Left colon (tissue), 2 donors: ENCODE data around the gene EPS15. TPM values are rescaled to one million over a fixed set of nuclear protein-coding genes. Genes with fewer than 3 reads are reported as not detected.
A peak's percentile ranks its signal among the peaks of the same experiment; 100 is the strongest.

Experiments used
- ATAC-seq: fragments of 200-7000 bp; cut with Tn5 transposase; one replicate; pipeline ENCODE4 v1.9.1; 2020; ENCODE audit warnings: mild to moderate bottlenecking, moderate library complexity
- DNase-seq, 2 donors: peaks; one replicate each; pipeline ENCODE4 v3.0.0-alpha.2; 2020
- intact Hi-C, 2 donors: fragments of 100-400 bp; cut with DNase I in 1 of 2; cut with micrococcal nuclease in 1 of 2; formaldehyde crosslinking; loops; one replicate each; pipeline versions ENCODE4 v1.11.2 to v1.14.0; 2022; cut with DNase I, micrococcal nuclease
- total RNA-seq, 2 donors: library from RNA; stranded (reverse); fragmentation: NEBNext Ultra II Directional; extraction: Animal tissue kit (Norgen Biotek cat#: 25700); gene quantifications; one replicate each; pipeline ENCODE4 v1.2.1, GENCODE V29; 2021
- donor health status: DM: no; HTN: no; CAD: no.
- donor health status: DM: yes; HTN: yes; CAD: no.

The EPS15 gene
- total RNA-seq, 2 donors from 2014 or later: 48.7 to 55.6 TPM

- DNase-seq (no peak), ATAC-seq (no peak)
- intact Hi-C loops: no loop called here
Measured at GRCh38 chr1:51354416-51354815, 164.7 kb downstream of the EPS15 start.

- ATAC-seq (no peak), DNase-seq (no peak)
- intact Hi-C loops: no loop called here
Measured at GRCh38 chr1:51351907-51352306, 167.2 kb downstream of the EPS15 start.

GRCh38 chr1:51349862-51350261, 169.2 kb downstream of the EPS15 start:
- ATAC-seq: no peak
- intact Hi-C loops: no loop called here

GRCh38 chr1:51348147-51348527, 170.9 kb downstream of the EPS15 start:
- no peak for DNase-seq
- intact Hi-C loops: no loop called here
- ATAC-seq: no peak

More at GRCh38 chr1:51349862-51350261, 169.2 kb downstream of the EPS15 start:
- DNase-seq: no peak

- intact Hi-C loops: no loop called here
Measured at GRCh38 chr1:51347398-51348146, 171.5 kb downstream of the EPS15 start.

GRCh38 chr1:51346086-51346942, 172.8 kb downstream of the EPS15 start:
- intact Hi-C loops: no loop called here
- ATAC-seq (no peak), DNase-seq (no peak)

More at GRCh38 chr1:51347398-51348146, 171.5 kb downstream of the EPS15 start:
- DNase-seq (no peak), ATAC-seq (no peak)

GRCh38 chr1:51345300-51345687, 173.8 kb downstream of the EPS15 start:
- no peak for DNase-seq
- peak; percentile 14 for ATAC-seq
- intact Hi-C loops: no loop called here

GRCh38 chr1:51344602-51345299, 174.3 kb downstream of the EPS15 start:
- ATAC-seq (peak; percentile 90), DNase-seq (peak; percentile 45 to 73)
- intact Hi-C loops: no loop called here

GRCh38 chr1:51344276-51344601, 174.8 kb downstream of the EPS15 start:
- intact Hi-C loops: no loop called here
- DNase-seq: no peak
- no peak for ATAC-seq

- intact Hi-C loops: no loop called here
Measured at GRCh38 chr1:51343624-51344023, 175.4 kb downstream of the EPS15 start.

GRCh38 chr1:51342591-51343206, 176.4 kb downstream of the EPS15 start:
- ATAC-seq: no peak
- DNase-seq: no peak
- intact Hi-C loops: no loop called here

More at GRCh38 chr1:51343624-51344023, 175.4 kb downstream of the EPS15 start:
- no peak for DNase-seq
- ATAC-seq: no peak

GRCh38 chr1:51341876-51342496, 177.1 kb downstream of the EPS15 start:
- intact Hi-C loops: no loop called here
- no peak for ATAC-seq

GRCh38 chr1:51340380-51340779, 178.7 kb downstream of the EPS15 start:
- intact Hi-C loops: no loop called here
- DNase-seq: no peak
- ATAC-seq: no peak

More at GRCh38 chr1:51341876-51342496, 177.1 kb downstream of the EPS15 start:
- no peak for DNase-seq

- ATAC-seq (no peak), DNase-seq (no peak)
- intact Hi-C loops: no loop called here
Measured at GRCh38 chr1:51336711-51337110, 182.4 kb downstream of the EPS15 start.

- no peak for DNase-seq
- intact Hi-C loops: no loop called here
- ATAC-seq: peak; percentile 58
Measured at GRCh38 chr1:51336004-51336403, 183.1 kb downstream of the EPS15 start.

- intact Hi-C loops: no loop called here
- ATAC-seq: peak; percentile 56
Measured at GRCh38 chr1:51331206-51332100, 187.6 kb downstream of the EPS15 start.

GRCh38 chr1:51330331-51331201, 188.5 kb downstream of the EPS15 start, which contains the start of gene TTC39A:
Gene TTC39A (minus strand): TSS chr1:51330562. CDS start chr1:51330477, 85 bp downstream.
- peak; percentile 12 for ATAC-seq
- DNase-seq: peak in 1 of 2 donors; percentile 40
- intact Hi-C loops: no loop called here

More at GRCh38 chr1:51331206-51332100, 187.6 kb downstream of the EPS15 start:
- peak; percentile 35 to 75 for DNase-seq
